ENCODE data around the gene AGBL3.

Gene AGBL3

DNA sequence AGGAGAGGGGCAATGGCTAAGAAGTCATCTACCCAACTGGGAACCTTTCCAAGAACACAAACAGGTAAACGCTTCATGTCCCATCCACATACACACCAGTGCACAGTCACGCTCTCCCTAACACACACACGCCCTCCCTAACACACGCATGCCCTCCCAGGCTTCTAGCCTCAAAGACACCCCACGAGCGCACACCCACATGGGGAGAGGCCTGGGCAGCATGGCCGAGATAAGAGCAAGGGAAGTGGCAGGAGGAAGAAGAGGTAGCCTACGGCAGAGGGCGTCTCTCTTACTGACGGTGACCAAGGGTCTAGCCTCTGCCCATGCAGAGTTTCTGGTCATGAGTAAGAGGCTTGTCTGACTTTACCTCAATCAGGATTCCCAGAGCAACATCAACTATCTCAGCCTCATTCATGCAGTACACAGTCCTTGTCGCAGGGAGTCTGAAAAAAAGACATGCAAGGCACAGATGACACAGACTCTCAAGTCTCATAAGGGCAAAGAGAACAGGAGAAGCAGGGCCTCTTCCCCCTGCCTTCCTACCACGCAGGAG lies 181.1 kb downstream of the AGBL3 start:
- Histone ChIP-seq H3K27me3 (no peaks in the 10 kb centered on the region), H3K9me3 (no peaks in the 10 kb centered on the region), H3K27ac (peak overlapping the region; percentile 93), H3K4me3 (ENCODE audit: low read depth in 1 of 2, low read length in 1 of 2) (peak overlapping the region; percentile 34 to 86), H3K4me1 (ENCODE audit: control insufficient read depth in 1 of 2, insufficient read depth in 1 of 2, low read depth in 1 of 2, low read length in 1 of 2) (peaks cover 64 to 86% of the 10 kb centered on the region in 2 experiments), H3K36me3 (peaks cover 59% of the 10 kb centered on the region)
- TF ChIP-seq, protein P1, sequence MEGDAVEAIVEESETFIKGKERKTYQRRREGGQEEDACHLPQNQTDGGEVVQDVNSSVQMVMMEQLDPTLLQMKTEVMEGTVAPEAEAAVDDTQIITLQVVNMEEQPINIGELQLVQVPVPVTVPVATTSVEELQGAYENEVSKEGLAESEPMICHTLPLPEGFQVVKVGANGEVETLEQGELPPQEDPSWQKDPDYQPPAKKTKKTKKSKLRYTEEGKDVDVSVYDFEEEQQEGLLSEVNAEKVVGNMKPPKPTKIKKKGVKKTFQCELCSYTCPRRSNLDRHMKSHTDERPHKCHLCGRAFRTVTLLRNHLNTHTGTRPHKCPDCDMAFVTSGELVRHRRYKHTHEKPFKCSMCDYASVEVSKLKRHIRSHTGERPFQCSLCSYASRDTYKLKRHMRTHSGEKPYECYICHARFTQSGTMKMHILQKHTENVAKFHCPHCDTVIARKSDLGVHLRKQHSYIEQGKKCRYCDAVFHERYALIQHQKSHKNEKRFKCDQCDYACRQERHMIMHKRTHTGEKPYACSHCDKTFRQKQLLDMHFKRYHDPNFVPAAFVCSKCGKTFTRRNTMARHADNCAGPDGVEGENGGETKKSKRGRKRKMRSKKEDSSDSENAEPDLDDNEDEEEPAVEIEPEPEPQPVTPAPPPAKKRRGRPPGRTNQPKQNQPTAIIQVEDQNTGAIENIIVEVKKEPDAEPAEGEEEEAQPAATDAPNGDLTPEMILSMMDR (IDR thresholded peaks at IDR 0.05): peak; percentile 18

DNA sequence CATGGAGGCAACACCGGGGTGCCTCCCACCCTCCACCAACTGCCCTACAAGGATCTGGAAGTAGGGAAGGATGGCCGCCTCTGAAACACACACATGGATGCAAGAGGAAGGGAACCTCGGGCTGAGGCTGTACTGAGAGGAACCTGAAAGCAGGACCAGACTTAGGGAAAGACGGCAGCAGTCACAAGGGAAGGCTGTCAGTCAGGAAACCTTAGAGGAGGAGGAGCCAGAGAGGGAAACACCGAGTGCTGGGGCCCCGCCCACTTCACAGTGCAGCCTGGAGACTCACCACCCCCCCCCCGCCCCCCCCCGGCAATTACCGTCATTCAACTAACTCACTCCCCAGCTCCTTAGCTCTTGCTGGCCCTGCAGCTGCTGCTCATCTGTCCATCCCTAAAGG lies 181.7 kb downstream of the AGBL3 start:
- H3K4me3 ChIP-seq (ENCODE audit: low read depth in 1 of 2, low read length in 1 of 2): peak overlapping the region; percentile 77 to 86
- peaks cover 64 to 84% of the 10 kb centered on the region in 2 experiments for H3K4me1 ChIP-seq (ENCODE audit: control insufficient read depth in 1 of 2, insufficient read depth in 1 of 2, low read depth in 1 of 2, low read length in 1 of 2)
- TF ChIP-seq, protein P1 (IDR thresholded peaks at IDR 0.05): peak; percentile 9
- peak overlapping the region; percentile 93 for H3K27ac ChIP-seq
- H3K36me3 ChIP-seq: peaks cover 53% of the 10 kb centered on the region
- H3K9me3 ChIP-seq: no peaks in the 10 kb centered on the region
- H3K27me3 ChIP-seq: no peaks in the 10 kb centered on the region

DNA sequence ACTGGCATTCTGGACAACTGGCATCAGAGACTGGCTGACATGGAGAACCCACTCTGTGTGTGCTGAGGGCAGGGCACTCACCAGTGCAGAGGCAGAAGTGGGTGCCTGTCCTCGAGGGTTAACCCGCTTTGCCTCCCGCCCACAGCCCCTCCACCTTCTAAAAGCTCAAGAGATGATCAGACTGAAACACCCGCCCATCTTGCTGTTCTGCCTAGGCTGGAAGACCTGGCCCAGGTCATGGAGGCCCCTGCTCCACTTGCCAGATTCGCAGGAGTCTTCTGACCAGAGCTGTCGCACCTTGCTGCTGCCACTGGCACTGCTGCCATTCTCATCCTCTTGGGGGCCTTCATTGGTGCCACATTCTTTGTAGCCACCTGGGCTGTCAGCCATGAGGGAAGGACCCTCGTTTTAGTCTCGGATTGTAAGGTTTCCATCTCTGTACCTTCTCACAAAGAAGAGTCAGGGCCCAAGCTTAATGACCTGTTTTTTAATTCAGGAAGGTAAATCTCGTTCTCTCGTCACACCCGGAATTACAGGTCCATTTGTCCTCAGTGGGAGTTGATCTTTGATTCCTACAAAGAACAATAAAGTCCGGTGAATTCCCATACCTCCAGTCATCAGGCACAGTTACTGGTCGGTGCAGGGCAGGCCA lies 182.3 kb downstream of the AGBL3 start:
- Histone ChIP-seq H3K4me3 (ENCODE audit: low read depth in 1 of 2, low read length in 1 of 2) (peak overlapping the region; percentile 77 to 86), H3K4me1 (ENCODE audit: control insufficient read depth in 1 of 2, insufficient read depth in 1 of 2, low read depth in 1 of 2, low read length in 1 of 2) (peaks cover 64 to 84% of the 10 kb centered on the region in 2 experiments), H3K9me3 (no peaks in the 10 kb centered on the region), H3K27me3 (no peaks in the 10 kb centered on the region), H3K36me3 (peaks cover 49% of the 10 kb centered on the region), H3K27ac (peak overlapping the region; percentile 93)
- TF ChIP-seq, protein P1 (IDR thresholded peaks at IDR 0.05): no peak

DNA sequence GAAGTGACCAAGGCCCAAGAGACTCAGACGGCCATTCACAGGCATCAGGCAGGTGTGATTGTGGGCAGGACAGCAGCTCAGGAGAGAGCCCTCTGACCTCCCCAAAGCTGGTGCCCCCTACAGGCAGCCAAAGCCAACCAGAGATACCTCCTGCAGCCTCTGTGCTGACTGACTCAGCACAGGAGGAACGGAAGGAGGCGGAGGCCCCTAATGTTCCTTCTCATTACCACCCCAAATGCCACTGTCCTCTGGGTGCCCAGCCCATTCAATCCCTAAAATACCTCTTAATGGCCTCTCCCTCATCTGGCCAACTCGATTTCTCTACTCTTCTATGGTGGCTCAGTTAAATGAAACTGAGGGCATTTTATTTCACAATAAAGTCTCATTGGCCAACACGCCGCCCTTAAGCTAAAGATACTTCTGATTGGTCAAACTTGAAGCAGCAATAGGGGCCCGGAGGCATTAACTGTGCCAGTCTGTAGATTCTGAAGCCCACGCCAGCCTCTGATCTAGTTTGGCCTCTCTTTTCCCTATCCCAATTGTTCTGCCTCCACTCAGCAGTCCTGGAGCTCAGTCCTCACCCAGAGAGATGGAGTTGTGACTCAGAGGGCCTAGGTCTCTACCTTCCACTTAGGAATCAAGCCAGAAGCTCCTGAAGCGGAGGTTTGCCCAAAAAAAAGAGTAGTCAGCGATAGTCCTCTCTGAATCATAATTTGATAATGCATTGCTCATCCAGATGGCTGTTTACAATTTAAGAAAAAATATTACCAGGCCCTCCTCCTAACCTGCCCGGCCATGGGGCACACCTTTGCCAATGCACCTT lies 183.0 kb downstream of the AGBL3 start:
- peak overlapping the region; percentile 93 for H3K27ac ChIP-seq
- peaks cover 42% of the 10 kb centered on the region for H3K36me3 ChIP-seq
- no peaks in the 10 kb centered on the region for H3K9me3 ChIP-seq
- H3K4me3 ChIP-seq (ENCODE audit: low read depth in 1 of 2, low read length in 1 of 2): peak overlapping the region; percentile 77 to 86
- no peaks in the 10 kb centered on the region for H3K27me3 ChIP-seq
- TF ChIP-seq, protein P1 (IDR thresholded peaks at IDR 0.05): peak; percentile 59
- H3K4me1 ChIP-seq (ENCODE audit: control insufficient read depth in 1 of 2, insufficient read depth in 1 of 2, low read depth in 1 of 2, low read length in 1 of 2): peaks cover 64 to 76% of the 10 kb centered on the region in 2 experiments

DNA sequence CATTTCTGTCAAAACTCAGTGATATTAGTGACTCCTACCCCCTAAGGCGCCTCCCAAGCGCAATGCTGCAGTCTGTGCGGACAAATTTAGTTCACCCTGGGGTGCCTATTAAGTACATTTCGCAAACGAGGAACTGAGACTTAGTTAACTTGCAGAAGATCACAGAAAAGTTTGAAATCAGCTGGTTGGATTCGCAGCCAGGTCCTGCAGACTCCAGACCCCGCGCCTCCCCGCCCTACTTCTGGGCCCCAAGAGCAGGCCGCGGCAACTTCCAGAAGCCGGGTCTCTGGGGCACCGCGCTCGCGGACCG lies 183.6 kb downstream of the AGBL3 start:
- H3K4me3 ChIP-seq (ENCODE audit: low read depth in 1 of 2, low read length in 1 of 2): peak overlapping the region; percentile 77 to 86
- no peaks in the 10 kb centered on the region for H3K9me3 ChIP-seq
- no peaks in the 10 kb centered on the region for H3K27me3 ChIP-seq
- peak overlapping the region; percentile 93 for H3K27ac ChIP-seq
- H3K4me1 ChIP-seq (ENCODE audit: control insufficient read depth in 1 of 2, insufficient read depth in 1 of 2, low read depth in 1 of 2, low read length in 1 of 2): peaks cover 64 to 71% of the 10 kb centered on the region in 2 experiments
- H3K36me3 ChIP-seq: peaks cover 36% of the 10 kb centered on the region
- TF ChIP-seq, protein P1 (IDR thresholded peaks at IDR 0.05): no peak
